GM12891 (cell line): ENCODE data around the gene CAPN2.
"Not testable (repeated sequence)": the region's sequence is repeated elsewhere in the genome, so short reads cannot be mapped to it uniquely, and the experiment has no call there.

Experiments
- POLR2A ChIP-seq: IDR thresholded peaks from 2 replicates; pipeline ENCODE4 v1.6.1; 2011; ENCODE audit warnings: low read depth, low read length, control low read depth
- POLR2AphosphoS5 ChIP-seq: IDR thresholded peaks from 2 replicates; pipeline ENCODE4 v1.6.1; 2011; ENCODE audit warnings: low read depth, low read length, control low read depth

GRCh38 chr1:223736638-223737037 is 24.3 kb downstream of the CAPN2 start:
- not testable (repeated sequence) for TF ChIP-seq POLR2AphosphoS5, POLR2A
